NCI-H1694 (cell line): ENCODE results near the gene MYO16.

Source experiments
- DNase-seq: peaks from one replicate; lab custom pipeline; 2025; lab: John Stamatoyannopoulos, UW

Gene MYO16

DNA sequence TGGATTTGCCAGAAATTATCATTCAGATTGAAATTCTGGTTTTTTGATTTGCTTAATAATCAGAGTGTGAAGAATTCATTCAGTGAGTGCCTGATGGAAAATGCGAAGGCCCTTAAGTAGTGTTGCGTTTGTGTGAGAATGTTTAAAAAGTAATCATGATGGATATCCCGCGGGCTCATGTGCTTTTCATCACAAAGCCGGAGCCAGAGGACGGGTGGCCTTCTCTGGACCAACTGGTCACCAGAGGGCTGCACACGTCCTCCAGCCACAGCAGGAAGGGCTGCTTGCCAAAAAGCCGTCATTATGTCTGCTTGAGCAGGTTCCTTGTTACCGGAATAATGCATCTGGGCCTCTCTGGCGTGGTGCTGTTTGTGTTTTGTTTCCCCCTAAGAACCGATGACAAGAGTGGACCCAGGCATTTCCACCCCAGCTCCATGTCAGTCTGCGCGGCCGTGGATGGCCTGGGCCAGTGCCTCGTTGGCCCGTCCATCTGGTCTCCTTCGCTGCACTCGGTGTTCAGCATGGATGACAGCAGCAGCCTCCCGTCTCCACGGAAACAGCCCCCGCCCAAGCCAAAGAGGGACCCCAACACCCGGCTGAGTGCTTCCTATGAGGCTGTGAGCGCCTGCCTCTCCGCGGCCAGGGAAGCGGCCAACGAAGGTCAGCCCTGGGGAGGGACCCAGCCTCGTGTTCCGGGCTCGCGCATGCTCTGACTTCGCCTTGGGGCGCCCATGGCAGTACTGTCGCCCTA, 497.7 kb downstream of the MYO16 start:
- no peak for DNase-seq

DNA sequence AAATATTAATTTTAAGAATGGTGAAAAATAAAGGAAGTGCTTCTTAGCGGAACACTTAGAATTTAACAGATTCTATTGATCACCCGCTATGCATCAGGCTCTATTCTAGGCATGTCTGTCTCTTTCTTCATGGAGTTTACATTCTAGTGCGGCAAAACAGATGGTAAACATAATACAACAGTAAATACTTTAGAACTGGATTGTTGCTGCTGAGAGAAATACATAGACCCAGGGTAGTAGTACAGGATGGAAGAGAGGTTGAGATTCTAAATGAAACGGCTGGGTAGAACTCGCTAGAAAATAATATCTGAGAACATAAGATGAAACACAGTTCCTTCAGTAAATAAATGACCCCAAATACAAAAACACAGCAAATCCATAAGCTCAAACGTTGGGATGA, 498.7 kb downstream of the MYO16 start:
- no peak for DNase-seq

DNA sequence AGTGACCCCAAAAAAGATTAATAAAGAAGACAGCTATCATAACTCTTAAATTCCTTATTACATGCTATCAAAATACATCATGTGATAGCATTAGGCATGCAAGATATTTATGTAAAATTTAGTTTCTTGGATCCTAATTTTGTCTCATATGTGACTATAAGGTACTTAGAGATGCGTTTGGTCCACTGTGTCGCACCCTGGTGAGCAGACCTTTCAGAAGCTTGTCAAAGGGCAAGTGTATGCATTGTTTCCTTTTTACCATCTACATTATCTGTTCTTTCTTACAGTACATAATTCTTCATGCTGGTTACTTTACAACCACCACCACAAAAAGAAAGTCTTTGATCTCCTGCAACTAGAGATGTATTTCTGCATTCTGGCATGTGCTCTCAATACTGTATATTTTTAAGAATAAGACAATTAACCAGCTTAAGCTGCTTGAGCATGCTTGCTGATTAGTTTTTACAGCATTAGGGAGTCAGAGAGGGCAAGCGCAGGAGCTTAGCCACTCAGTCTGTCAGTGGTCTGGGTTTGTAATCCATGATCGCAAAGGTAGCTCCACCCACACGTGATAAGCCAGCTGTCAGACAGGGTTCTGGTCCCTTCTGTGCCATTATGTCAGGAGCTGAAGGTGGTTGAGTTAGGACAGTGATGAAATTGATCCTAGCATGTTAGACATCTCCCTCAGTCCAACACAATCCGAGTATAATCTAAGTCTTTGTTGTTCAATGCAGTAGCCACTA, 500.9 kb downstream of the MYO16 start:
- DNase-seq: no peak

DNA sequence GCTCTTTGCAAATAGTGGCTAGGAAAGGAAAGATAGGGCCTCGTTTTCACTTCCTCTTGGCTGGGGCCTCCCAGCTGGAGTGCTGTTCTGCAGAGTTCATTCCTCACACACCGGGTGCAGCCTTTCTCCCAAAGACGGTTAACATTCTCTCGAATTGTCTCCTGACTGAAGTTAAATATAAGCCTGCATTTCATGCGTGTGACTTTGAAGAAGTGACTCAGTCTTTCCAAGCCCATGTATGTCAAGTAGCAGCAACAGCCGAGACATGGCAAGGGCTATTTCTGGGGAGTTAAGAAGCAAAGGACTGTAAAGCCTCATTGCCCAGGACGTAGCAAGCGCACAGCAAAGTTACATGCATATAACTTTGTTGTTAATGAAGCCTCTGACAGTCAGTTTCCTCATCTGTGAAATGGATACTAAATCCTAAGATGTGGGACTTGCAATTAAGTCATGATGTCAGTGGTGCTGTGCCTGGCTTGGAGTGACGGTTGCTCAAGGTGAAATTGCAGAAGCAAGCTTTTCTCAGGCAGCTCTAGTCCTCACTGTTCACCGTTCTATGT, 502.4 kb downstream of the MYO16 start:
- DNase-seq: no peak

DNA sequence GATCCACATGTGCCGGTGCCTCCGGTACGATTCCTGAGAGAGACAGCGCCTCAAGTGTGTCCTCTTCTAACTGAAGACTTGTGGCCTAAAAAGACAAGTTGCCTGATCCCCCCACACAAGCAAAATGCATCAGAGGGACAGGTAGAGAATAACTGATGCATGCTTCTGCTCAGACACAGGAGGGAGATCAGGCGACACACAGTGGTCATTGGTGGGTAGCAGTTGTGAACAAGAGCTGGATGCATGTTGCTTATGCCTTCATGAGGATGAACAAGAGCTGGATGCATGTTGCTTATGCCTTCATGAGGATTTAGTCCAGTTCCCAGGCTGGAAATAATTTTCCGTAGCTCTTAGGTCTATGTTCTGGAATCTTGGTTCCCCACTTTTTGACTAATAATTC, 505.6 kb downstream of the MYO16 start:
- DNase-seq: no peak

DNA sequence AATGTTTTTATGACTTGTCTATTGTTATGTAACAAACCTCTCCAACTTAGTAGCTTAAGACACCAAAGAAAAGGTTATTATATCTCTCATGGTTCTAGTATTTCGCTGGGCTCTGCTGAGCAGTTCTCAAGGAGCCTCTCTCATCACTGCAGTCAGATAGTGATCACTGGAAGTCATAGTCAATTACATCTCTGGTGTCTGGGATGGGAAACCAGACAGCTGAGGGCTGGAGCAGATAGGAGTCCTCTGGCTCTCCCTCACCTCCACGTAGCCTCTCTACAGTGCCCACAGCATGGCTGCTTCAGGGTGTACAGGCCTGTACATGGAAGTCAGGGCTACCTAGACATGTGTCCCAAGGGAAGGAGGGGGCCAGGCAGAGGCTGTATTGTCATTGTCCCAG, 507.5 kb downstream of the MYO16 start:
- DNase-seq: no peak

DNA sequence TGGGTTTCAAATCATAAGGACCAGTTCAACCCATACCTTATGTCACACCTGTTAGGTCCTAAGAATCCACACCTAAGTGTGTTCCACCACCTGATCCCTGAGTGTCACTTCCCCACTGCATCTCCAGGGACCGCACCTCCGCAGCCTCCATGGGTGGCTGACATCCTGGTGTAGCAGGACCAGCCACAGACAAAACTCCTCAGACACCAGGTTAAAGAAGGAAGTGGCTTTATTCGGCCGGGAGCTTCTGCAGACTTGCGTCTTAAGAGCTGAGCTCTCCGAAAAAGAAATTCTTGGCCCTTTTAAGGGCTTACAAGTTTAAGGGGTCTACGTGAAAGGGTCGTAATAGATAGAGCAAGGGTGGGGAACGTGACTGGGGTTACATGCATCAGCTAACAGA, 509.9 kb downstream of the MYO16 start:
- DNase-seq: no peak

DNA sequence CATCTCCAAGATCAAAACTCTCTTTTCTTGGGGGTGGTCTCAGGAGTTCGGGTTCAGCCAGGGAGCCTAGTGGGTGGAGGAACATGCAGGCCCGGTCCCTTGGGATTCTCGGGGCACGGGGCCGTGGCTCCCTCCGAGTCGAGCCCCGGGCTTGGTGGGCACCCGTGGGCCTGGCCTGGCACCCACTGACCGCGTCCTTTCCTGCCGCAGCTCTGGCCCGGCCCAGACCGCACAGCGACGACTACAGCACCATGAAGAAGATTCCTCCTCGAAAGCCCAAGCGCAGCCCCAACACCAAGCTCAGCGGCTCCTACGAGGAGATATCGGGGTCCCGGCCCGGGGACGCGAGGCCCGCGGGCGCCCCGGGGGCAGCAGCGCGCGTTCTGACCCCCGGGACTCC, 510.6 kb downstream of the MYO16 start:
- DNase-seq: no peak

DNA sequence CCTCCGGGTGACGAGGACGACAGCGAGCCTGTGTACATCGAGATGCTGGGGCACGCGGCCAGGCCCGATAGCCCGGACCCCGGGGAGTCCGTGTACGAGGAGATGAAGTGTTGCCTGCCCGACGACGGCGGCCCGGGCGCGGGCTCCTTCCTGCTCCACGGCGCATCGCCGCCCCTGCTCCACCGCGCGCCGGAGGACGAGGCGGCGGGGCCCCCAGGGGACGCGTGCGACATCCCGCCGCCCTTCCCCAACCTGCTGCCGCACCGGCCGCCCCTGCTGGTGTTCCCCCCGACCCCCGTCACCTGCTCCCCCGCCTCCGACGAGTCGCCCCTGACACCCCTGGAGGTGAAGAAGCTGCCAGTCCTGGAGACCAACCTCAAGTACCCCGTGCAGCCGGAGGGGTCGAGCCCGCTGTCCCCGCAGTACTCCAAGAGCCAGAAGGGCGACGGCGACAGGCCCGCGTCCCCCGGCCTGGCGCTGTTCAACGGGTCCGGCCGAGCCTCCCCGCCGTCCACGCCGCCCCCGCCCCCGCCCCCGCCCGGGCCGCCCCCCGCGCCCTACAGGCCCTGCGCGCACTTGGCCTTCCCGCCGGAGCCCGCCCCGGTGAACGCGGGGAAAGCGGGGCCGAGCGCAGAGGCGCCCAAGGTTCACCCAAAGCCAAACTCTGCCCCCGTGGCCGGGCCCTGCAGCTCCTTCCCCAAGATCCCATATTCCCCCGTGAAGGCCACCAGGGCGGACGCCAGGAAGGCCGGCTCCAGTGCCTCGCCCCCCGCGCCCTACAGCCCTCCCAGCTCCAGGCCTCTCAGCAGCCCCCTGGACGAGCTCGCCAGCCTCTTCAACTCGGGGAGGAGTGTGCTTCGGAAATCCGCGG, 511.3 kb downstream of the MYO16 start:
- DNase-seq: no peak

DNA sequence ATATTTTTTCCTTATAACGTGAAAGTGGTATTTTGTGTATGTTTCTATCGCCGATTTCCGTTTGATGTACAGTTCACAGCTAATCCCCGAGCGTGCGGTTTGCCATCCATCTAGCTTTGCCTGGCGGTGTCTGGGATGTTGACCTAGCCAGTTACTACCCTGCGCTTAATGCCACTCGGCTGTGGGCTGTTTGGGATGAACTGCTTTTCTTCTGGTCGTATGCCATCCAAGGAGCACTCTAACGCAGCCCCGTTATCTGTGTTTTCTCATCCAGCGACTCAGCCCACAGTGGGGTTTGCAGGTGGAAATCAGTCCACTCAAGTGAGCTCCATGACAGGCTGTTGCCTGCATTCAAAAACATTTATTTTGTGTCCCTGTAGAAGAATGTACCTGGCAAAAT, 512.3 kb downstream of the MYO16 start:
- no peak for DNase-seq

DNA sequence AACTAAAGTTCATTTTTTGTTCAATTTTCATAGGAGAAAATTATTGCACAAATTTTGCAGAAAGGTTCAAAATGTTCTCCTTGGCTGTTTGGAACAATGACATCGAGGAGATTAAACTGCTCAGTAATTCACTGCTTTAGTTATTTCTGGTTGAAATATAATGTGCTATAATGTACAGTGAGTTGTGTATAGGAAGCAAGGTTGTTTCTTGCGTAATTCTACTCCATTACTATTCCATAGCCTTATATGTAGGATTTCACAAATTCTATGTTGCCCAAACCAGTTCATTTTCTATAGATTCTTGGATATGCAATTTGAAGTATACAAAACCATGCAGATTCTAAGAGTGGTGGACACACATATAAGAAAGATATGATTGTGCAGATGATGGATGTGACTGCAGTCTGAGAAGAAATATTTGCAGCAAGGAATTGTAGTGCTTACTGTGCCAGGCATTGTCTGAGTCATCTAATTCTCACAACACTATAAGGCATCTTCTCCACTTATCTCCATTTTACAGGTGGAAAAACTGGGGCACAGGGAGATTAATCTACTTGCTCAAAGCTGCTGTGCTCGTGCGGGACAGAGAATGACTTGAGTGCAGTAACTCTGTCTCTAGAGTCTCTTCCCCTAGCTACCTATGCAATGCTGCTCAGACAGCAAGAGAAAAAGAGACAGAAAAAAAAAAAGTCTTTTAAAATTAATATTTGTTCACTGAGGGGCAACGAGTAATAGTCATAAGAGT, 515.5 kb downstream of the MYO16 start:
- DNase-seq: no peak

DNA sequence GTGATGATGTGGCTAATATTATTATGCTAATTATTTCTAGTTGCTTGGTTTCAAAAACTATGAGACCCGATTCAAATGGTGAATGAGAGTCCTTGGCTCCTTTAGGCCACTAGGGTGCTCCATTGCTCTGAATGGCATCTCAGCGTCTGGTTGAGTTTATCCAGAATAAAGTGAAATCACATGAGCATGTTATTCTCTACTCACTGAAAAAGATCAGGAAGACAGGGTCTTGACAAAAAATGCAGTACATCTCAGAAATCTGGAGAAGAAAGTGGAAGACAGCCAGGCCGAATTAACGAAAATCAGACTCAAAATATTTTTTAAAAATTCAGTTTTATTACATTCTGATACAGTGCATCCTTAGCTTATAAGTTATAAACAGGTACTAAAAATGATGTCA, 516.2 kb downstream of the MYO16 start:
- peak; percentile 32 for DNase-seq

DNA sequence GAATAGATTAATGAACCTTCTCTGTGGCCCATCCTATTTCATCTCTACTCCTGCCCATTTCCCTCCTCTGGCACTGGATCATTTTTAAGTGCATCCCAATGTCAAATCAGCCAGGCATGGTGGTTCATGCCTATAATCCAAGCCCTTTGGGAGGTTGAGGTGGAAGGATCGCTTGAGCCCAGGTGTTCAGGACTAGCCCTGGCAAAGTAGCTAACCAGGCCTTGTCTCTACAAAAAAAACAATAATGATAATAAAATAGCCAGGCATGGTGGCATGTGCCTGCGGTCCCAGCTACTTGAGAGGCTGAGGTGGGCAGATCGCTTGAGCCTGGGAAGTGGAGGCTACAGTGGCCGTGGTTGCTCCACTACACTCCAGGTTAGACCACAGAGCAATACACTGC, 517.0 kb downstream of the MYO16 start:
- DNase-seq: no peak

DNA sequence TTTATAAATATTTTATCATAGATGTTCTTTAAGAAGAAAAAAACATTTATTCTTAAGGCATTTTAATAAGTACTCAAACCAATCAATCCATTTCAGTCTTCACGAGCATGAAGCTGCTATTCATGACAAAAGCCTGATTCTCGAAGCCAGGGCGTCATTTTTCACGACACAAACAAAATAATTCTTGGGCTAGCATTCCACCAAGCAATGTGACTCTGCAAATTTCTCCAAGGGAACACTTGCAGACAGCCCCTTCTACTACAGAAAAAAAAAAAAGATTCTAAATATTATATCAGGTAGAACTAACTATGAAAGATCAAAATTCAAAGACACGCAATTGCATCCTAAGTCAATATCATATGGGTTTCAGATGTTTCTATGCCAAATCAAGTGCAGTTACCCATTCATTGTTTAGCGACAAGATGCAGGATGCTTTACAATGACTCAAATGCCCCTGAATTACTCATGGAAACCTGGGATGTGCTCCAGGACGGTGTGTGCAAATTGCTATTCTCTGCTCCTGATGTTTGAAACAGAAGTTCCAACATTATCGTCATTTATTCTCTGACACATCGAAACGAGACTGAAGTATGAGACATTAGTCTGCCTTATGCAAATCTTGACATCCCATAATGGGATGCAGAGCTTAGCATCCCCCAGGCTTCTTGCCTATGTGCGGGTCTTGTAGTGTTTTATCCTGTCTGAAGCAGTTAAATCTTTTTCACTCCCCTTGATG, 517.7 kb downstream of the MYO16 start:
- DNase-seq: no peak

DNA sequence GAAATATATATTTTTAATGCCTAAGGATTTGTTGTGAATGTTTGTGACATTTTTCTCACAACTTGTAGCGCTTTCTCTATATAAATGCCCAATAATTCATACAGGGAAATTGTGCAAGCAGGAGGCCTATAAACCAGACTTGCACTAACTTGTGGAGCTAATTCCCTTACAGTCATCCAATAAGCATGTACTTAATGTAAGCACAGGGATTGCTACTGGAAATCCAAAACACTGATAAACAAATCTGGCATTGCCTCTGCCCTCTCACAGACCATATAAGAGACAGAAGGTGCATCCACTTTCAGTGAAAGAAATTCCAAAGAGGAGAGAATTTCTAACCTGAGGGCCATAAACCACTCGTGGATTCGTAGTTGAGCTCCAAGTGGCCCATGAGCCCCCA, 518.8 kb downstream of the MYO16 start:
- no peak for DNase-seq

DNA sequence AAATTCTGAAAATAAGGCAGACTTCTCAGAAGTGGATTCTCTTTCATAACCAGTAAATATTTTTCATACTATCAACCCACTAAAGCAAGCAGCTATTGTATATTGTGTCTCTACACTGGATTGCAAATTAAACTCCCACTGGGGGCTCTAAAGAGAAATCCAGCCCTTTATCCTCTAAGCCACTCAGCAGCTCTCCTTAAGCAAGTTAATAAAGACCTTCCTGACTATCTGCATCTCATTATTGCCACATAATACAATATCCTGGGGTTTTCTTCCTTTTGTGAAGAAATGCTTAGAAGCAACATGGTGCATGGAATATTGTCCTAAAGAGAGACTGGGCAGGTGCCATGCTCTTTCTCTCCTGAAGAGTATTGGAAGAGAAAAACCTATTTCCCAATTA, 521.3 kb downstream of the MYO16 start:
- no peak for DNase-seq

DNA sequence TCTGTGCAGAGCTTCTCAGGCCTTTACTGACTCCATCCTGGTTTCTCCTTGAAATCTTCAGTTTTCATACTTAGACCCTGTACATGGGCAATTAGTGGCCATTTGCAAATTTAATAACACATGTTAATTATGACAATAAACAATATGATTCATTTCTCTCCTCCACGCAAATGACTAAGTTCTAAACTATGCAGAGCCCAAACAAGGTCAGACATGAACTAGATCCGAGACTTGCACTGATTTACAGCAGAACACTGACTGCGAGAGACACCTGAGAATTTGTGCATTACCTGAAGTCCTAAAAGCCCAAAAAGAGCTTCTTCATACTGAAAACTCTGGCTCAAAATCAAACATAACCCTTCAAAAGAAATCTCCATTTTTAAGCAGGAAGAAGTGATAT, 521.8 kb downstream of the MYO16 start:
- no peak for DNase-seq

DNA sequence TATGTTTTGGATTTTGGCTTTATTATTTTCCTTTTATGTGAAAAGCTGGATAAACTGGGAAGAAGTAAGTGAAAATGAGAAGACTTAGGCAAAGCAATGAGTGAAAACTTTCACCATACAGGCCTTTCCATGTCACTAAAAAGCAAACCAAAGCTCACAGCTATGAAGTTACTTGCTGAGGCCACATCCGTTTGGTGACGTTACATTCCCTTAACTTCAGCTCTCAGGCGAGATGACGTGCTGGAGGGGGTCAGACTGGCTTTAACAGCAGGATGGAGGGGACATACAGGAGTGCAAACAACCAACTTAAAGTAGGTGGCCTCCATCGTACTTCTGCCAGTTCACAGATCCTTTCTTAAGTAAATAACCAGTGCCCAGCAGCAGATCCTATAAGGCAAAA, 522.3 kb downstream of the MYO16 start:
- no peak for DNase-seq

DNA sequence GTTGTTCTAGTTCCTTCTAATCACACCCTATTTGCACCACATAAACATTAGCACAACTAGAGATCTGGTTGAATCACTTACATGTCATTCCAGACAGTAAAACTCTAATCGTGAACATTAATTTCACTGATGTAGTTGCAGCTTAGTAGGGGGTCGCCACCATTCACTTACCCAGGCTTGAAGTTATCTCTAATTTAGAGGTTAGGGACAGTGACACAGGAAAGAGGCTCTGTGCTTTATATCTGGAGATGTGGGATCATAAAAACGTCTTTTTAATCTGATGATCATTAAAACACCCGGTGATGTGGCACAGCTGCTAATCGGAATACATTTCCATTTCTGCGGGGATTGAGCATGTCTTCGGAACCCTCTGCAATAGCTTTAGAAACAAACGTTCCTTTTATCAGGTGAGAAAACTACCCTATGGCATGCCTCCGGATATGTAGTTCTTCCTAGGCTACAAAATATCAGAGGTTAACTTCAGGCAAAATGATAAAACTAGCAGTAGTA, 523.0 kb downstream of the MYO16 start:
- DNase-seq: no peak

DNA sequence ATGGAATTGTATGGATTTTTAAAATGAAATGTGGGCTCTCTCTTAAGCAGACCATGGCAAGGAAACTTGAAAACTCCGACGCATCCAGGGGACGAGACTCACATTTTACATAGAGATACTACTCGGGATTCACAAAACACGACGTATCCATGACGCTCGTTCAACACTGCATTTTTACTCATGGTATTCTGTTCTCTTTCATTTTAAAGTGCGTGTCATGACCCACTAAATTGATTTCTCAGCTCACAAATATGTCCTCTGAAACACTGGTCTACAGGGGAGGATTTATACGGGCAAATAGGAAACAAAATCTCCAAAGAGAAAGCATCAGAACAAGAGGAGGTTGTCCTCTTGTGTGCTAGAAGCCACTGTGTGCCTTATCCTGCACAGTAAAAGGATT, 523.5 kb downstream of the MYO16 start:
- no peak for DNase-seq

DNA sequence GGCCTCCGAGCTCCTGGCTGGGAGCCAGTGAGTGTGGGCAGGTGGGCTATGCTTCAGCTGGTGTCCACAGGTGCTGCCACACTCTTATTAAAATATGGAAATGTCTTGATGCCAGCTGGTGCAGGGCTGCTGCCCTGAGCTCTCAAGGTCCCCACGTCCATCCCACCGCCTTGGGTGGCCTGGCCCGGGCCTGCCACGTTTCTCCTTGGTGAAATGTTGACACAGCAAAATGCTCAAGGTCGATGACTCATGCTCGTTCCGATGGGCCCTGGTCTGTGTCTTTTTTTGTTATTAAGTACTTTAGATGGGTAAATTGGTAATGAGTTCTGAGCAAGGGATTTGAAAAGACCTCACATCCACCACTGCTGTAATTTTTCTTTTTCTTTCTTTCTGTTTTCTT, 524.7 kb downstream of the MYO16 start:
- no peak for DNase-seq
